ENCODE measurements around the gene SLC38A3.

The SLC38A3 gene

GRCh38 chr3:50269977-50270413 lies 64.9 kb downstream of the SLC38A3 start:
- no peak for DNase-seq

DNA sequence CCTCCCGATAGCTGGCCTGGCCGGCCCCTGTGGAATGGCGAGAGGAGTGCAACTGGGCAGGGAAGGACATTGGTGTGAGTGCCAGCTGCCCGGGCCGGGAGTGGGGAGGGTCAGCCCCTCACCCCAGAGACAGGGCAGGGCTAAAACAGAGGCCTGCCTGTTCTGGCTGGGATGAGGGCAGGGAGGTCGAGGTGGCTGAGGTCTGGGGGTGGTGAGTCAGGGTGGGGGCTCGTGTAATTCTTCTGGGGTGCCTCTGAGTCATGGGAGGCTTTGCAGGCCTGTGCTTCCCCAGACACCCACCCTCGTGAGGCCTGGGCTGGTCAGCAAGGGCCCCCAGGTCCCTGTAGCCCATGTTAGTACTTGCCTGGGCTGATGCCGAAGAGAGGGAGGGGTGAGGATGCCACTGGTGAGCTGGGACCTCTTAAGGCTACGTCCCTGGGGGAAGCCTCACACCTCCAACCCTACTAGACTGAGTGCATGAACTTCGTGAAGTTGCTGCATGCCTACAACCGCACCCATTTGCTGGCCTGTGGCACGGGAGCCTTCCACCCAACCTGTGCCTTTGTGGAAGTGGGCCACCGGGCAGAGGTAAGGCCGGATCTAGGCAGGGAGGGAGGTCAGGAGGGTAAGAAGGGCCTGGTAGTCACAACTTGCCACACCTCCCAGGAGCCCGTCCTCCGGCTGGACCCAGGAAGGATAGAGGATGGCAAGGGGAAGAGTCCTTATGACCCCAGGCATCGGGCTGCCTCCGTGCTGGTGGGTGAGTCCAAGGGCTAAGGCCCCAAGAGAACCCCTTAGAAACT lies 65.6 kb downstream of the SLC38A3 start:
- no peak for DNase-seq
